Germinal center (tissue), 1 donor: ENCODE results near the gene TNXB.

Source experiments
- DNase-seq: peaks from one replicate; pipeline ENCODE4 v3.0.0; 2012; ENCODE audit warnings: mixed read lengths, low spot score

TNXB gene, protein sequence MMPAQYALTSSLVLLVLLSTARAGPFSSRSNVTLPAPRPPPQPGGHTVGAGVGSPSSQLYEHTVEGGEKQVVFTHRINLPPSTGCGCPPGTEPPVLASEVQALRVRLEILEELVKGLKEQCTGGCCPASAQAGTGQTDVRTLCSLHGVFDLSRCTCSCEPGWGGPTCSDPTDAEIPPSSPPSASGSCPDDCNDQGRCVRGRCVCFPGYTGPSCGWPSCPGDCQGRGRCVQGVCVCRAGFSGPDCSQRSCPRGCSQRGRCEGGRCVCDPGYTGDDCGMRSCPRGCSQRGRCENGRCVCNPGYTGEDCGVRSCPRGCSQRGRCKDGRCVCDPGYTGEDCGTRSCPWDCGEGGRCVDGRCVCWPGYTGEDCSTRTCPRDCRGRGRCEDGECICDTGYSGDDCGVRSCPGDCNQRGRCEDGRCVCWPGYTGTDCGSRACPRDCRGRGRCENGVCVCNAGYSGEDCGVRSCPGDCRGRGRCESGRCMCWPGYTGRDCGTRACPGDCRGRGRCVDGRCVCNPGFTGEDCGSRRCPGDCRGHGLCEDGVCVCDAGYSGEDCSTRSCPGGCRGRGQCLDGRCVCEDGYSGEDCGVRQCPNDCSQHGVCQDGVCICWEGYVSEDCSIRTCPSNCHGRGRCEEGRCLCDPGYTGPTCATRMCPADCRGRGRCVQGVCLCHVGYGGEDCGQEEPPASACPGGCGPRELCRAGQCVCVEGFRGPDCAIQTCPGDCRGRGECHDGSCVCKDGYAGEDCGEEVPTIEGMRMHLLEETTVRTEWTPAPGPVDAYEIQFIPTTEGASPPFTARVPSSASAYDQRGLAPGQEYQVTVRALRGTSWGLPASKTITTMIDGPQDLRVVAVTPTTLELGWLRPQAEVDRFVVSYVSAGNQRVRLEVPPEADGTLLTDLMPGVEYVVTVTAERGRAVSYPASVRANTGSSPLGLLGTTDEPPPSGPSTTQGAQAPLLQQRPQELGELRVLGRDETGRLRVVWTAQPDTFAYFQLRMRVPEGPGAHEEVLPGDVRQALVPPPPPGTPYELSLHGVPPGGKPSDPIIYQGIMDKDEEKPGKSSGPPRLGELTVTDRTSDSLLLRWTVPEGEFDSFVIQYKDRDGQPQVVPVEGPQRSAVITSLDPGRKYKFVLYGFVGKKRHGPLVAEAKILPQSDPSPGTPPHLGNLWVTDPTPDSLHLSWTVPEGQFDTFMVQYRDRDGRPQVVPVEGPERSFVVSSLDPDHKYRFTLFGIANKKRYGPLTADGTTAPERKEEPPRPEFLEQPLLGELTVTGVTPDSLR (N-terminal part only)

DNA sequence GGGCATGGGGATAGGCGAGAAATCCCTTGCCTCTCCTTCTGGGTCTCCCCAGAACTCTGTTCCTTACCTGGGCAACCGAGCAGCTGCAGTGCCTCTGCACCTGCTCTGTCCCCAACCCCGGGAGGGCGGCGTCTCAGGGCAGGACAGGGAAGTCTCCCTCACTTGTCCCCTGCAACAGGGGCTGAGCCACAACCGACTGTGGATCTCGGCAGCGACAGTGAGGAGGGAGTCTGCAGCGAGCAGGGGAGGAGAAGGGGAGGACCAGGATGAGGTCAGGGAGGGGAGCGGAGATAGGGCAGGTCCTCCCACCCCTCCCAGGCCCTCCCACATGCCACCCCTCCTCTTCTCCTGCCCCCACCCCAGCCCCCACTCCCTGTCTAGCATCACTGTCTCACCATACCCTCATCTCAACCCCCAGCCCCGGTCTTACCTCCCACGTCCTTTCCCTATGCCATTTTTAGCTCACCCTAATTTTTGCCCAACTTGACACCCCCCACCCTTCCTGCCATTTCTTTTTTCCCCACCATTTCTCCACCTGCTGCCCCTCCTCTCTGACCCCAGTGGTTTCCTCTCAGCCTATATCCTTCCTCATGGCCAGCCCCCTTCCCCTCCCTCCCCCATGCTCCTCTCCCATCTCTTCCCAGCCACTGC, at the start of gene TNXB:
Gene TNXB (minus strand): TSS at position 225 of the 651 bp plus-strand sequence. CDS start 11,140 bp downstream, outside the sequence.
- DNase-seq = no peak

DNA sequence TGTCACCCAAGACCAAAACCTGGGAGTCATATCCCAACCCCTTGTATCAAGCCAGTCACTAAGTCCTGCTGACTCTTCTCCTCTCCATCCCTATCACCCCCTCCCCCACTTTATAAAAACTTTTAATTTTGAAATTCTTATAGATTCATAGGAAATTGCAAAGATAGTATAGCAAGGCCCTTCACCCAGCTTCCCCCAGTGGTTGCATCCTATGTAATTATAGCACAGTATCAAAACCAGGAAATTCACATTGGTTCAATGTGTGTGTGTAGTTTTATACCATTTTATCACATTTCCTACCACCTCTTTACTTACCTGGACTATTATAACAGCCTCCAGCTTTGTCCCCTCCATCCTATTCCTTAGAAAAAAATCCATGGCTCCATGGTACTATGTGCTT, 48.9 kb upstream of the TNXB start:
- no peak for DNase-seq

DNA sequence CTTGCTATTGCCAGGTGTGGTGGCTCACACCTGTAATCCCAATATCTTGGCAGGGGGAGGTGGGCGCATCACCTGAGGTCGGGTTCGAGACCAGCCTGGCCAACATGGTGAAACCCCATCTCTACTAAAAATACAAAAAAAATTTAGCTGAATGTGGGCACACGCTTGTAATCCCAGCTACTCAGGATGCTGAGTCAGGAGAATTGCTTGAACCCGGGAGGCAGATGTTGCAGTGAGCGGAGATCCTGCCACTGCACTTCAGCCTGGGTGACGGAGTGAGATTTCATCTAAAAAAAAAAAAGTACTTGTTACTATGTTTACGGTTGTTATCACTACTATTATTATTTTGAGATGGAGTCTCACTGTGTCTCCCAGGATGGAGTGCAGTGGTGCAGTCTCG, 47.8 kb upstream of the TNXB start:
- DNase-seq = no peak

DNA sequence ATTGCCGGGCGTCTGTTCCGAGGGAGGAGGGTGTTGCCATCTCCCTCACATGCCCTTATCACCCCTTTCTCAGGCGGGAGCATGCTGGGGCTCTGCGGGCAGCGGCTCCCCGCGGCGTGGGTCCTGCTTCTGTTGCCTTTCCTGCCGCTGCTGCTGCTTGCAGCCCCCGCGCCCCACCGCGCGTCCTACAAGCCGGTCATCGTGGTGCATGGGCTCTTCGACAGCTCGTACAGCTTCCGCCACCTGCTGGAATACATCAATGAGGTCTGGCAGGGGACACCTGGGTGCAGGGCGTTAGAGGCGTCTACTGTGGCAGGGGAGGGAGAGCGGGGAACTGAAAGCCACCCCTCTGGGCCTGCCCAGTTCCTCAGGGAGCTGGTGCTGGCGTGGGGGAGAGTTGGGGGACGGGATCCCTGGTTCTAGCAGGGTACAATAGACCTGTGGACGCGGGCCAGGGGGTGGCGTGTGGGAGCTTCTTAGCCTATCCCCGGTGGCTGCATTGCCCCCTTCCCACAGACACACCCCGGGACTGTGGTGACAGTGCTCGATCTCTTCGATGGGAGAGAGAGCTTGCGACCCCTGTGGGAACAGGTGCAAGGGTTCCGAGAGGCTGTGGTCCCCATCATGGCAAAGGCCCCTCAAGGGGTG, 45.5 kb upstream of the TNXB start:
- DNase-seq = peak; percentile 85

DNA sequence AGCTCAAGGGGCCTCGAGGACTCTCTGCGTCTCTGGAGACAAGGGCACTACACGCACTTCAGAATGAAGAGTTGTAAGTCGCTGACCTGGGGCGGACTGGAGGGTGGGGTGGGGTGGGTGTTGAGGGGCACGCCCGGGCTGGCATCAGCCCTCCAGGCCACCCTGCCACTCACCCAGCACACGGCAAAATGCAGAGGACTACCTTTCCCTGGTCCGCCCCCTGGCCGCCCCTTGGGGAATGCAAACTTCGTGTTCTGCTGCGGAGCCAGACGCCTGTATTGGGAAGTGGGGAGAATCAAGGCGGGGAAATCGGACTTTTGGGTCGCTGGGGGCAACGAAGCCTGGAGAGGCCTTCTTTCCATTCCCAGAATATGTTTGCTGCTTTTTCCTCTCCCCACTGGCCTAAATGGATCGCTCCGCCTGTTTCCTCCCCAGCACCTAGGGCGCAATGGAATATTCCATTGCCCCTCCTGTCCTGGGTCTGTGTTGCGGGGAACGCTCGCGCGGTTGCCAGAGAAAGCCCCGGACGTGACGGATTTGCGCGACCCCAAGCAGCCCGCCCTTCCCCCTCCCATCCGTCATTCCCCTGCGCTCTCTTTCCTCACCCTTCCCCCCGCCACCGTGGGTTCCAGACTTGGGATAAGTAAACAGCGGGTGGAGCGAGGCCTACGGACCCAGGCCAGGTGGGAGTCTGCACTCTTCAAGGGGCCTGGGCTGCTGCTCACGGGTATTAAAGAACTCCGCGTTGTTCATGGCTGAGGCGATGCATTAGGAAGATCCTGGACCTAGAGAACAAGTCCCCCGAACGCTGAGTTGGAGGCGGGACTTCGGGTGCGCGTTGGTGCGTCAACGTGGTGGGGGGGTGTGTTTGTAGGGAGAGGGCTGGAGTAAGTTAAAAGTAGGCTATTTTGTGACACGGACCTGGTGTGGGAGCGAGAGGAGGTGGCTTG, 44.7 kb upstream of the TNXB start, which contains the start of gene PPT2:
Gene PPT2 (plus strand): TSS at position 578 of the 950 bp plus-strand sequence. CDS start 454 bp downstream, outside the sequence.
- peak; percentile 37 for DNase-seq

DNA sequence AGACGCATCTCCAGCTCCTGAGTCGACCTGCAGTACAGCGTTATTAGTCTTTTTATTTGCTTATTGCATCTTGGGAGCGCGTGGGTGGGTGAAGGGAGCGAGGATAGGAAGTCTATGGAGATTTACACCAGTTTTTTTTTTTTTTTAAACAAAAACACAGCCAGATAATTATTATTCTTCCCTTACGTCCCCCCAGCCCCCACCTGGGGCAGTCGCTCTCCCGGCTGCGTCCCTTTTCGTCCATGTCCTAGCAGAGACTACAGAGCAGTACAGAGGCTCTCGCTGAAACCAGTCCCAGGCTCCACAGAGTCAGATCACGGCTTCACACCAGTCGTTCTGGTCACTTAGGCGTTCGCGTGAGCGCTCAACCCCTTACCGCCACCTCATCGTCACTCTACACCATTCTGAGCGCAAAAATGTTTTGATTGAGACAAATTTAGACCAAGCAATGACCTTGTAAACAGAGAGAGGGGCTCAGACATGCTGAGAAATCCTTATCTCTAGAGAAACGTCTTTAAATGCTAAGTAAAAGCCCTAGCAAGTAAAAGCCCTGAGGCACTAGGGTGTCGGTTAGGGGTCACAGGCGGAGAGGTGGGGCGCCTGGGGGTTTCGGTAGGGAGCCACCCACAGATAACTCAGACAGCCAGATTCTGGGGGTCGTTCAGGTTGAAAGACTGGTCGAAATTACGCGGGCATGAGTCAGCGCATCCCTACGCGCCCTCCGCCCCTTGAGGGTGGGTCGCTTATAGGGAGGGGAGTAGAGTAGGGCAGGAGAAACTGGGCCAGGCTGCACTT, 43.8 kb upstream of the TNXB start:
- no peak for DNase-seq

DNA sequence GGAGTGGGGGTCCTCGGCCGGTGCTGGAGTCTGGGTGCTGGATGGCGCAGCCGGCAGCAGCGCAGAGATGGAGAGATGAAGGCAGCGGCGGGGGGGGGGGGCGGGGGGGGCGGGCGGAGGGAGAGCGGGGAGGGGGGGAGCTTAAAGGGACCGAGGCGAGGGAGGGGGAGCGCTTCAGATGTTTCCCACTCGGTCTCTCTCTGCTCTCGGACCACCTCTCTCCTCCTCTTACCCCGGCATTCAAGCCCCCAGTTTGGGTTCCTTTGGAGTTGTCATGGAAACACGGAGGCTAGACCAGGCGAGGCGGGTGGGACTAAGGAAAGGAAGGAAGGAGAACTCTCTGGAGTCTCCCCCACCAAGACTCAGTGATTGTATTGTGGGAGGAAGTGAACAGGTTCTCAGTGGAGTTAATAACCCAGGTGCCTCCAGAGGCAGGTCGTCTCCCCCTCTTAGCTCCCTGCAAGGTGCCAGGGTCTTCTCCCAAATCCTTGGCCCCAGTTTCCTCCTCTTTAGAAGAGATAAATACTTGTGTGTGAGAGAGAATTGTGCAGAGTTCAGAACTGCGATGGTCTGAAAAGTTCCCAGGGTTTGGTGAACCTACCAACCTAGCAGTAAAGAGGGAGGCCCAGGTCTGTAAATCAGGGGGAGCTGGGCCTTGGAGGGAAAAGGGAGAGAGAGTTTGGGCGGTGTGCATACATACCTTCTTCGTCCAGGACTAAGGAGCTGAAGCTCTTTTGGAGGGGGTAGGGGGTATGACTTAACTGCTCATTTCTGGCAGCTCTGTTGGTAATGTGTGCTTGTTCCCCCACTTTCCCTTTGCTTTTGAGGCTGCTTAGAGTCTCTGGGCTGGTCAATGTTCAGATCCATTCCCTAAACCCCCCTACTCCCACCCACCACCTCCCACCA, 43.0 kb upstream of the TNXB start, which contains the start of gene PRRT1:
Gene PRRT1 (minus strand): TSS at position 77 of the 906 bp plus-strand sequence. CDS start 112 bp downstream, outside the sequence.
- no peak for DNase-seq

DNA sequence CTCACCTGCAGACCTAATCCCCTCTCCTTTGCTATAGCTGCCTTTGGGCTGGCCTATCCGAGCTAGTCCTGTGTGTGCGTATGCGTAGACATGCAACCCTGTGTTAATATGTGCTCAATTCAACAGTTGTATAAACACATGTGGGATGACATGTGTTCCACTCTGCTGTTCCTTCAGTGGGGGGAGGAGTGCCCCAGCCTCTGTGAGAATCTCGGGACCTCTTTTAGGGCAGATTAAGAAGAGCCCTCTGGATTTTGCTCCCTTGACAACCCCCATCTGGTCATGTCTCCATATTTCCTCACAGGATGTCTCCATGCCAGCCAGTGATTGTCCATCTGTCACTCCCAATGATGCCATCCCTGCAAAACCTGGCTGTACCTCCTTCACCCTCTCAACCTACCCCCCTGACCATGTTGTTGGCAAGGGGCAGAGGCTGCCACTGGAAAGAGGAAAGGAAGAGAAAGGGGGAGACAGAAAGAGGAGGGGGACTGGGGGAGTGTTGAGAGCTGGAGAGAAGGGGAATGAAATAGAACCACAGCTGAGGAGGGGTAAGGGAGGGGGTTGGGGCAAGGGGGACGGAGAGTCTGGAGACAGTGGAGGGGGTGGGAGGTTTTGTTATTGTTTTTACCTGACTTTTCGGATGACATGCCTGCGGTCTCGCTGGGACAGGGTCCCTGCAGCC, 42.2 kb upstream of the TNXB start:
- no peak for DNase-seq

DNA sequence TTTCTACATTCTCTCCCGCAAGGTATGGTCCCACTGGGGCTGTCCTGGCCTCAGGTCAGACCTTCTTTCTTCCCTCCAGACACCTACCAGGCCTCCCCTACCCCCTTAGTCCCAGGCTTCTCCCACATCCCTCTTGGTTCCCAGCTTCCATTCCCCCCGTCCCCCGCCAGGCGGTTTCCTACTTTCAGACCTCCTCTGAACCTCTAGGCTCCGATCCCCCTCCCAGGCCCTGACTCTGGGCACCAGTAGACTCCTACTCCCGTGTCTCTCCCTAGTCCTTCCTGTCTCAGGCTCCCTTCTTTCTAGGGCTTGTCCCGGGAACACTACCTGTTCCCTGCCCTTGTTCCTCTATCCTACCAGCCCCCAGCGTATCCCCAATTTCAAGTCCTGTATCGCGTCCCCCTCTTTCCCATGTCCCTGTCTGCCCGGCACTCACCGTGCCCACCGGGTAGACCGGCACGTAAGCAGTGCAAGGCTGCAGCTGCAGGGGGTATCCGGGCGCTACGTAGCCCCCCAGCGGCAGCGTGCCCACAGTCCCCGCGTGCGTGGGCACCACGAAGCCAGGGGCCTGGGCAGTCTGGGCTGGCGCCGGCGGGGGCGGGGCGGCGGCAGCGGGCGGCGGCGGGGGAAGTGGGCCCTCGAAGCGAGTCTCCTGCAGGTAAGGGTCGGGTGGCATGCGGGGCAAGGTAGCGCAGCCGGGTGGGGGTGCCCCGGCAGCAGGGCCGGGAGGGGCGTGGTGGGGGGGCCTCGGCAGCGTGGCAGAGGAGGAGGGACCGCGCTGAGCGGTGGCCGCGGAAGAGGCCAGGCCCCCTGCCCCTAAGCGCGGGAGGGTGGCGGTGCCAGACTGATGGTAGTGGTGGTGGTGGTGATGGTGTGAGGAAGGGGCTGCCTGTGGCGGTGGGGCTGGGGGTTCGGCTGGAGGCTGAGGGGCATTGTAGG, 41.1 kb upstream of the TNXB start:
- no peak for DNase-seq

DNA sequence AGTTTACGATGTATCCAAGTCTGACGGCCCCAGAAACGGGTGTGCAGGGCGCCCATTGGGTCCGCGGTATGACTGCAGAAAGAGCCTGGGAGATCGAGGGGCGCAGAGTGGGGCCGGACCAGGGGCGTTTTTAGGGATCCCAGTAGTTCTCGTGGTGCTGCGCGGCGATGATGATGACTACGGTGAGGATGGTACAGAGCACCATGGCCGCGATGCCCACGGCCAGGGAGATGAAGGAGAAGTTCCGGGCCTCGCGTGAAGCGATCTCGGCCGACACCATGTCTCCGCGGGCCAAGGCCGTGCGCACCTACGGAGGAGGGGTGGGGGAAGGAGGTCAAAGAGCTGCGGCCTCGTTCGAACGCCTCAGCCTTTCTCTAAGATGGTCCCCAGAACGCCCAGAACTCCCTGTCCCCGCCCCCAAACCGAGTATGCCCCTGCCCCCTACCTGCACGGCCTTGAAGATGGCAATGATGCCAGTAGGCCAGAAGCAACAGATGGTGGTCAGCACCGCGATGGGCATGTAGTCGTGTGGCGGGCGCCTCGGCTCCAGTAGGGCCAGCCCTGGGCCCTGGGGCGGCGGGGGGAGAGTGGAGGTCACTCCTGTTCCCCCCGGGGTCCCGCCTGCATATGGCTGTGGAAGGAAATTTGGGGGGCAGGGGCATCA, 40.1 kb upstream of the TNXB start:
- DNase-seq = no peak

DNA sequence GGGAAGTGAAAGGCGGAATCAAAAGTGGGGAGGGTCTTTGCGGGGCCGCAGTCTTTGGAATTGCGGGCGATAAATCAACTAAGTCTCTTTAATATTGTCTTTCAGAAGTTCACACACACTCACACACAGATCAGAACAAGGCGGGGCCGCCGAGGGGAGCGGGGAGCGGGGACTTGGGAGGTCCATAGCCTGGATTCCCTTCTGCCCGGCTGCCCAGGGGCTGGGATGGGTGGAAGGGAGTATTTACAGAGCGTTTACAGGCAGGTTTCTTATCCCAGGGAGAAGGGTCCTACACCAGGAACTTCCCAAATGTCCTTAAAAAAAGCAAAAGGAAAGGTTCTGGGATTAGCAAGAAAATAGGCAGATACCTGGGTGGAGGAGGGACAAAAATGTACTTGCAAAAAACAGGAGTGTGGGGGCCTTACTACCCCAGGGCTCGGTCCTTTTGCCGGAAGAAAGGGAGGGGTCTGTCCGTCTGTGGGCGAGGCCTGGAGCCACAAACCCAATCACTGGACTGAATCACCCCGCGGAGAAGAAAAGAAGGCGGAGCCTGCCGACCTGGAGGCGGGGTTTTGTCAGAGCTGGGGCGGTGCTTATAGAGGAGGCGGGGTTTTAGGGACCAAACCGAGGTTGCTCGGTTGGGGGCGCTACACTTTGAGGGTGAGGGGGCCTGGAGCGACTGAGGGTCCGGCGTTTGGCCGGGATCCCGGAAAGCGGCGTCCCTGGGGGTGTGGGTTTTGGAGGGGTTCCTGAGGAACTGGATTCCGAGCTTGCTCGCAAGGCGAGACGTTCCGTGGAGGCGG, 39.4 kb upstream of the TNXB start:
- DNase-seq = peak; percentile 40

DNA sequence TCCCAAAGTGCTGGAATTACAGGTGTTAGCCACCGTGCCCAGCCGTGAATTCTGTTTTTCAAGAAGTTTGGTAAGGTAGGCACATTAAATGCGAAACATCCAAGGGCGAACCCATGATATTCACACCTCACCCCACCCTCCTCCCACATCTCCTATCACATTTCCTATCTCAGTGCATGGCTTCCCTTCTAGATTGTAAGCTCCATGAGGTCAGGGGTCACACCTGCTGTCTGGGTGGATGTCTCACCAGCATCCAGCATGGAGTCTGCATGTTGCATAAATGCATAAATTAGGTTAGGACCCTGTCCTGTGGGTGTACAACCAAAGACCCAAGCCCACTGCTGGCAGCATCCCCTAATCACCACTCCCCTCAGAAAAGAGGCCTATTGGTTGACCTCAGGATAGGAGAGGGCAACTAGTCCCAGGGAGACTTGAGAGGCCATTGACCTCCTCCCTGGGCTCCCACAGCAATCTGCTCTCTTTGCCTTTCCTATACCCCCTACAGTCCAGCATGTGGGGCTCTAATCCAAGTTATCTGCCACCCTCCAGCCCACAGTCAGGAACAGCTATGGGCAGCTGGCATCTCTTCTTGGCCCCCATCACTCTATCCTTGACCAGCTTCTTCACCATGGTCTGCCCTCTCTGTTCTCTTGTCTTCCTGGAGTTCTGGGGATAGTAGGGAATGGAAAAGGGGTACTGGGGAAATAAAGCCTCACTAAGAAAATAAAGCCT, 38.4 kb upstream of the TNXB start:
- DNase-seq = no peak

DNA sequence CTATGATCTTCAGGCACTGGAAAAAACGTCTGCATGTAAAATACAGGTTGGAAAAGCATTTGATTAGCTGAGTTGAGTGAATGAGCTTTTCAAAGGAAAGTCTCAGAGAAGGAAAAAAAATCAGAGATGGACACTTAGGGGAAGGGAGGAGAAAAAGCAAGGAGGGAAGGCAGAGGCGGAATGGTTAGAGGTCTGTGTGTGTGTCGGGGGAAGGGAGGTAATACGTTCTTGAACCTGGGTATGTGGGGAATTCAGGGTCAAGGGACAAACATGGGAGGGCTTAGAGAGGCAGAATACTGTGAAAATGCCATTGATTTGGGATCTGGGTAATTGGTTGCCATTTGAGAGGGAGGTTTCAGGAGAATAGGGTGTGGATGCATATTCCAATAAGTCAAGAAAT, 37.5 kb upstream of the TNXB start:
- no peak for DNase-seq

DNA sequence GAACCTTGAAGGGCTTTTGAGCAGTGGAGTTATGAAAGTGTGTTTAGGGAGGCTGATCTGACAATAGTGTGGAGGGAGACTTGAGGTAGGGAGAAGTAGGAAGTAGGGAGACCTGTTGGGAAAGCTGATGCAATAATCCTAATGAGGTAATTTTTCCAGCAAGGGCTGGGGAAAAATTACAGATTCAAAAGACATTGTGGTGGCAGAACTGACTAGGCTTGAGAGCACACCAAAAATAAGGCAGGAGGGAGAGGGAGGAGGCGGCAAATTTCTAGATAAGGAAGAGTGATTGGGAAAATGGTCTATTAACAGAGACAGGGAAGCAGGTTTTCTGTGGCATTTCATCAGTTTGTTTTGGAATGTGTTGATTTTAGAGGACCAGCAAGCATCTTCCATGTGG, 37.1 kb upstream of the TNXB start:
- no peak for DNase-seq
